ENCODE measurements around the gene METTL27.
"Not testable (repeated sequence)": the region's sequence is repeated elsewhere in the genome, so short reads cannot be mapped to it uniquely, and the experiment has no call there.

METTL27 gene

GRCh38 chr7:73860859-73861258 is 18.5 kb upstream of the METTL27 start, which contains the start of gene TMEM270:
TSS of gene TMEM270 (plus strand) at chr7:73861159. CDS start at chr7:73861195, 36 bp downstream.
- Mint-ChIP-seq H3K27me3 (peaks cover 32% of the 10 kb centered on the region), H3K4me1 (peaks cover 1% of the 10 kb centered on the region), H3K36me3 (ENCODE audit: insufficient read depth) (peaks cover 4% of the 10 kb centered on the region), H3K4me3 (no peak within 1 kb of the TSS), H3K27ac (ENCODE audit: low read depth) (no peak within 1 kb of the TSS), H3K9me3 (no peaks in the 10 kb centered on the region)
- DNase-seq (ENCODE audit: low spot score in 2 of 2) (no peak), ATAC-seq (replicated peaks; ENCODE audit: extremely low read depth, poor library complexity, severe bottlenecking) (no peak)

GRCh38 chr7:73858807-73859206 is 16.5 kb upstream of the METTL27 start:
- DNase-seq (ENCODE audit: low spot score in 2 of 2) (no peak), ATAC-seq (replicated peaks; ENCODE audit: extremely low read depth, poor library complexity, severe bottlenecking) (no peak)
- no peak overlapping the region for H3K4me3 Mint-ChIP-seq
- H3K9me3 Mint-ChIP-seq = no peaks in the 10 kb centered on the region
- H3K27me3 Mint-ChIP-seq = peaks cover 45% of the 10 kb centered on the region
- H3K36me3 Mint-ChIP-seq (ENCODE audit: insufficient read depth) = peaks cover 4% of the 10 kb centered on the region
- peaks cover 6% of the 10 kb centered on the region for H3K4me1 Mint-ChIP-seq
- no peak overlapping the region for H3K27ac Mint-ChIP-seq (ENCODE audit: low read depth)

GRCh38 chr7:73856941-73857340 is 14.6 kb upstream of the METTL27 start:
- peaks cover 2% of the 10 kb centered on the region for H3K36me3 Mint-ChIP-seq (ENCODE audit: insufficient read depth)
- H3K27me3 Mint-ChIP-seq = peaks cover 55% of the 10 kb centered on the region
- ATAC-seq (replicated peaks; ENCODE audit: extremely low read depth, poor library complexity, severe bottlenecking) (no peak), DNase-seq (ENCODE audit: low spot score in 2 of 2) (no peak)
- no peaks in the 10 kb centered on the region for H3K9me3 Mint-ChIP-seq
- peaks cover 6% of the 10 kb centered on the region for H3K4me1 Mint-ChIP-seq
- H3K4me3 Mint-ChIP-seq = peak overlapping the region; percentile 60
- H3K27ac Mint-ChIP-seq (ENCODE audit: low read depth) = no peak overlapping the region

GRCh38 chr7:73852500-73852899 is 10.2 kb upstream of the METTL27 start:
- ATAC-seq (replicated peaks; ENCODE audit: extremely low read depth, poor library complexity, severe bottlenecking) (no peak), DNase-seq (ENCODE audit: low spot score in 2 of 2) (no peak)
- H3K4me3 Mint-ChIP-seq = no peak overlapping the region
- H3K27me3 Mint-ChIP-seq = peaks cover 65% of the 10 kb centered on the region
- peaks cover 2% of the 10 kb centered on the region for H3K36me3 Mint-ChIP-seq (ENCODE audit: insufficient read depth)
- peaks cover 6% of the 10 kb centered on the region for H3K4me1 Mint-ChIP-seq
- H3K27ac Mint-ChIP-seq (ENCODE audit: low read depth) = no peak overlapping the region
- H3K9me3 Mint-ChIP-seq = no peaks in the 10 kb centered on the region

GRCh38 chr7:73851410-73852338 is 9.4 kb upstream of the METTL27 start:
- Mint-ChIP-seq H3K9me3 (no peaks in the 10 kb centered on the region), H3K27ac (ENCODE audit: low read depth) (no peak overlapping the region), H3K36me3 (ENCODE audit: insufficient read depth) (peaks cover 2% of the 10 kb centered on the region), H3K4me3 (no peak overlapping the region), H3K27me3 (peaks cover 57% of the 10 kb centered on the region), H3K4me1 (peaks cover 6% of the 10 kb centered on the region)
- no peak for DNase-seq (ENCODE audit: low spot score in 2 of 2)
- peak; percentile 72 for ATAC-seq (replicated peaks; ENCODE audit: extremely low read depth, poor library complexity, severe bottlenecking)

- DNase-seq (ENCODE audit: low spot score in 2 of 2) (no peak), ATAC-seq (replicated peaks; ENCODE audit: extremely low read depth, poor library complexity, severe bottlenecking) (no peak)
- Mint-ChIP-seq H3K9me3 (no peaks in the 10 kb centered on the region), H3K27ac (ENCODE audit: low read depth) (no peak overlapping the region), H3K27me3 (peaks cover 53% of the 10 kb centered on the region), H3K4me3 (no peak overlapping the region), H3K4me1 (peaks cover 5% of the 10 kb centered on the region), H3K36me3 (ENCODE audit: insufficient read depth) (no peaks in the 10 kb centered on the region)
Measured at GRCh38 chr7:73850781-73851207, 8.5 kb upstream of the METTL27 start.

GRCh38 chr7:73847941-73848723 is 5.8 kb upstream of the METTL27 start:
- no peaks in the 10 kb centered on the region for H3K9me3 Mint-ChIP-seq
- ATAC-seq (replicated peaks; ENCODE audit: extremely low read depth, poor library complexity, severe bottlenecking) (no peak), DNase-seq (ENCODE audit: low spot score in 2 of 2) (no peak)
- peaks cover 3% of the 10 kb centered on the region for H3K36me3 Mint-ChIP-seq (ENCODE audit: insufficient read depth)
- H3K4me3 Mint-ChIP-seq = no peak overlapping the region
- no peaks in the 10 kb centered on the region for H3K4me1 Mint-ChIP-seq
- H3K27ac Mint-ChIP-seq (ENCODE audit: low read depth) = no peak overlapping the region
- peaks cover 33% of the 10 kb centered on the region for H3K27me3 Mint-ChIP-seq

- not testable (repeated sequence) for H3K4me3 Mint-ChIP-seq; H3K4me1 Mint-ChIP-seq; ATAC-seq (replicated peaks; ENCODE audit: extremely low read depth, poor library complexity, severe bottlenecking); H3K27ac Mint-ChIP-seq (ENCODE audit: low read depth); H3K9me3 Mint-ChIP-seq; H3K36me3 Mint-ChIP-seq (ENCODE audit: insufficient read depth); DNase-seq (ENCODE audit: low spot score in 2 of 2)
- peaks cover 19% of the 10 kb centered on the region for H3K27me3 Mint-ChIP-seq
Measured at GRCh38 chr7:73845701-73846195, 3.4 kb upstream of the METTL27 start.

GRCh38 chr7:73844848-73845460 is 2.6 kb upstream of the METTL27 start:
- no peak for DNase-seq (ENCODE audit: low spot score in 2 of 2)
- ATAC-seq (replicated peaks; ENCODE audit: extremely low read depth, poor library complexity, severe bottlenecking) = no peak
- Mint-ChIP-seq H3K4me3 (no peak overlapping the region), H3K27ac (ENCODE audit: low read depth) (no peak overlapping the region), H3K36me3 (ENCODE audit: insufficient read depth) (peaks cover 6% of the 10 kb centered on the region), H3K9me3 (no peaks in the 10 kb centered on the region), H3K4me1 (no peaks in the 10 kb centered on the region), H3K27me3 (peaks cover 11% of the 10 kb centered on the region)

- H3K27me3 Mint-ChIP-seq = peaks cover 3% of the 10 kb centered on the region
- H3K9me3 Mint-ChIP-seq = no peaks in the 10 kb centered on the region
- H3K27ac Mint-ChIP-seq (ENCODE audit: low read depth) = no peak overlapping the region
- ATAC-seq (replicated peaks; ENCODE audit: extremely low read depth, poor library complexity, severe bottlenecking) (no peak), DNase-seq (ENCODE audit: low spot score in 2 of 2) (no peak)
- peaks cover 6% of the 10 kb centered on the region for H3K36me3 Mint-ChIP-seq (ENCODE audit: insufficient read depth)
- no peak overlapping the region for H3K4me3 Mint-ChIP-seq
- no peaks in the 10 kb centered on the region for H3K4me1 Mint-ChIP-seq
Measured at GRCh38 chr7:73844131-73844547, 1.8 kb upstream of the METTL27 start.

- H3K9me3 Mint-ChIP-seq = no peaks in the 10 kb centered on the region
- no peaks in the 10 kb centered on the region for H3K4me1 Mint-ChIP-seq
- DNase-seq (ENCODE audit: low spot score in 2 of 2) (no peak), ATAC-seq (replicated peaks; ENCODE audit: extremely low read depth, poor library complexity, severe bottlenecking) (no peak)
- H3K36me3 Mint-ChIP-seq (ENCODE audit: insufficient read depth) = peaks cover 6% of the 10 kb centered on the region
- no peaks in the 10 kb centered on the region for H3K27me3 Mint-ChIP-seq
- H3K4me3 Mint-ChIP-seq = peak overlapping the region; percentile 76
- no peak overlapping the region for H3K27ac Mint-ChIP-seq (ENCODE audit: low read depth)
Measured at GRCh38 chr7:73841689-73842066, 638 bp downstream of the METTL27 start.

- Mint-ChIP-seq H3K27me3 (no peaks in the 10 kb centered on the region), H3K36me3 (ENCODE audit: insufficient read depth) (peaks cover 6% of the 10 kb centered on the region), H3K9me3 (no peaks in the 10 kb centered on the region), H3K4me1 (no peaks in the 10 kb centered on the region), H3K4me3 (peak overlapping the region; percentile 44), H3K27ac (ENCODE audit: low read depth) (no peak overlapping the region)
- DNase-seq (ENCODE audit: low spot score in 2 of 2) (no peak), ATAC-seq (replicated peaks; ENCODE audit: extremely low read depth, poor library complexity, severe bottlenecking) (no peak)
Measured at GRCh38 chr7:73840715-73841379, 1.5 kb downstream of the METTL27 start.

Measured in central memory CD8-positive, alpha-beta T cell (primary cell).